K562 (cell line): Measurements from ENCODE around the gene IPCEF1. TPM values are rescaled to one million over a fixed set of nuclear protein-coding genes. Genes with fewer than 3 reads are reported as not detected.

Experiments used
- ATAC-seq: fragments of 200-7000 bp; cut with Tn5 transposase; 3 replicates; pipeline ENCODE4 v1.9.1; 2020; ENCODE audit warnings: moderate library complexity
- BruUV-seq: library from RNA; stranded (reverse); fragments of 400-500 nt; replicated peaks from 2 replicates; lab custom pipeline; 2021; lab: Mats Ljungman, UMichigan
- CTCF ChIA-PET: fragments of 300-600 bp; formaldehyde crosslinking; extraction: SDS; loops from one replicate; lab custom pipeline; 2021; ENCODE audit warnings: low intra/inter-chr PET ratio; lab: Yijun Ruan, JAX
- POLR2A ChIA-PET: fragments of 300-600, 350-650 bp; sonication (Branson Sonifier 250); formaldehyde crosslinking; extraction: SDS; loops from one replicate; lab custom pipeline; 2021; ENCODE audit warnings: antibody characterized with exemption, inconsistent platforms; lab: Yijun Ruan, JAX
- DNase-seq, 4 experiments: peaks; one replicate each; pipeline versions ENCODE4 v3.0.0 to v3.0.0-alpha.2; 2011 to 2018; ENCODE audit warnings: low spot score in 3 of 4, mixed read lengths in 3 of 4; ENCODE audit errors: extremely low read depth in 1 of 4
- FAIRE-seq: peaks from 2 replicates; lab custom pipeline; 2011; peaks lifted over from hg19 to GRCh38; lab: Jason Lieb, UNC
- H2AFZ ChIP-seq: 2 replicates; pipeline ENCODE4 v1.6.0; 2011; ENCODE audit warnings: low read depth, low read length, control low read depth, inconsistent platforms
- H3K27ac ChIP-seq: fragments of 200-600 bp; 3 replicates; pipeline ENCODE4 v1.8.0; 2011; ENCODE audit warnings: low read depth, mild to moderate bottlenecking, control low read depth, inconsistent platforms, low read length, moderate library complexity, mixed read lengths; ENCODE audit errors: extremely low read depth
- H3K27me3 ChIP-seq, 2 experiments: fragments of 300-600 bp in 1 of 2; 2 replicates in 1 of 2; 3 replicates in 1 of 2; pipeline versions ENCODE4 v1.6.0 to v1.8.0; 2011; ENCODE audit warnings: inconsistent platforms in 2 of 2, low read length in 2 of 2, mild to moderate bottlenecking in 1 of 2, mixed read lengths in 1 of 2, moderate library complexity in 1 of 2; ENCODE audit not compliant: control insufficient read depth in 2 of 2, insufficient read depth in 2 of 2
- H3K36me3 ChIP-seq: fragments of 300-600 bp; 3 replicates; pipeline ENCODE4 v1.8.0; 2011; ENCODE audit warnings: mild to moderate bottlenecking, low read length, inconsistent platforms; ENCODE audit not compliant: control insufficient read depth, insufficient read depth
- H3K4me1 ChIP-seq, 2 experiments: fragments of 200-600 bp in 1 of 2; replicated peaks in 1 of 2; 2 replicates in 1 of 2; 3 replicates in 1 of 2; pipeline versions ENCODE4 v1.5.1 to v1.8.0; 2011; ENCODE audit warnings: inconsistent platforms in 2 of 2, low read length in 2 of 2, mild to moderate bottlenecking in 1 of 2, mixed read lengths in 1 of 2, moderate library complexity in 1 of 2; ENCODE audit not compliant: control insufficient read depth in 2 of 2, insufficient read depth in 2 of 2
- H3K4me2 ChIP-seq: 2 replicates; pipeline ENCODE4 v1.6.1; 2011; ENCODE audit warnings: low read length, control low read depth, inconsistent platforms, mixed read lengths; ENCODE audit not compliant: insufficient read depth
- H3K4me3 ChIP-seq: fragments of 200-600 bp; sonication (generic), shearing (Covaris generic); 2 replicates; pipeline ENCODE4 v1.5.1; 2016; ENCODE audit warnings: control low read depth, inconsistent platforms
- H3K79me2 ChIP-seq: fragments of 200-600 bp; 3 replicates; pipeline ENCODE4 v1.8.0; 2011; ENCODE audit warnings: low read length, inconsistent platforms; ENCODE audit not compliant: control insufficient read depth, insufficient read depth
- H3K9ac ChIP-seq, 2 experiments: 2 replicates each; pipeline versions ENCODE4 v1.6.0 to v1.6.1; 2011; ENCODE audit warnings: low read depth in 2 of 2, low read length in 2 of 2, control low read depth in 1 of 2, inconsistent platforms in 1 of 2, mild to moderate bottlenecking in 1 of 2, mixed read lengths in 1 of 2; ENCODE audit not compliant: insufficient read depth in 1 of 2
- H3K9me1 ChIP-seq: one replicate; pipeline ENCODE4 v1.6.0; 2011; ENCODE audit warnings: inconsistent platforms, mild to moderate bottlenecking, low read length, moderate library complexity; ENCODE audit not compliant: control insufficient read depth, insufficient read depth
- H3K9me3 ChIP-seq: replicated peaks from 2 replicates; pipeline ENCODE4 v1.5.1; 2011; ENCODE audit warnings: low read depth, low read length, inconsistent platforms; ENCODE audit not compliant: control insufficient read depth, insufficient read depth
- H4K20me1 ChIP-seq: replicated peaks from 2 replicates; pipeline ENCODE4 v1.6.1; 2011; ENCODE audit warnings: low read length, inconsistent platforms, mixed read lengths; ENCODE audit not compliant: control insufficient read depth, insufficient read depth
- HMGXB4 ChIP-seq: sonication (generic); formaldehyde crosslinking; IDR thresholded peaks from 2 replicates; pipeline ENCODE4 v1.8.1; 2023; ENCODE audit warnings: mild to moderate bottlenecking, missing genetic modification reagents
- MIER1 ChIP-seq: fragments of 450-650 bp; IDR thresholded peaks from 2 replicates; pipeline ENCODE4 v1.6.1; 2016; ENCODE audit warnings: antibody characterized with exemption, mild to moderate bottlenecking, low read depth
- RBM34 ChIP-seq: fragments of 200-400 bp; formaldehyde crosslinking; IDR thresholded peaks from 2 replicates; pipeline ENCODE4 v1.6.1; 2018; ENCODE audit warnings: low read length, borderline replicate concordance; ENCODE audit not compliant: insufficient read depth
- ZNF224 ChIP-seq: sonication (generic); formaldehyde crosslinking; IDR thresholded peaks from 2 replicates; pipeline ENCODE4 v1.8.0; 2022; ENCODE audit warnings: mild to moderate bottlenecking, missing genetic modification reagents
- ZNF512 ChIP-seq: IDR thresholded peaks from 2 replicates; pipeline ENCODE4 v1.6.1; 2016; ENCODE audit warnings: missing genetic modification characterization, missing compliant biosample characterization
- WGBS: fragments of 100-300 bp; shearing (Covaris generic); methylation state at CpG from one replicate; pipeline ENCODE4 v1.1.6; 2016; ENCODE audit warnings: low coverage, mixed read lengths; ENCODE audit not compliant: insufficient coverage; ENCODE audit errors: missing lambda C conversion rate; 5-methylcytosine and 5-hydroxymethylcytosine counted together
- in situ Hi-C: fragments of 300-500 bp; cut with MboI; formaldehyde crosslinking; loops from 4 replicates; pipeline ENCODE4 v1.15.0; 2018; ENCODE audit warnings: inconsistent platforms, mixed read lengths
- intact Hi-C: fragments of 100-400 bp; cut with micrococcal nuclease; formaldehyde crosslinking; loops from 2 replicates; pipeline ENCODE4 v1.14.2; 2022
- polyA plus RNA-seq, 8 experiments: library from polyadenylated mRNA; depleted of rRNA in 4 of 8; stranded (reverse) in 5 of 8; unstranded in 3 of 8; fragments of >200 nt; fragmentation: Nextera tagmentation in 2 of 8; fragmentation: Illumina TruSeq in 1 of 8; extraction: Ambion mirVana in 2 of 8; extraction: Trizol in 1 of 8; gene quantifications; 2 replicates each; pipeline versions ENCODE4 v1.2.1 to v1.2.3, GENCODE V29; 2011 to 2014; ENCODE audit warnings: inconsistent platforms in 1 of 8, missing spikeins in 1 of 8
- total RNA-seq, 7 experiments: library from RNA; depleted of rRNA in 6 of 7; stranded (reverse); fragments of >200 nt in 6 of 7; fragmentation: Illumina TruSeq in 2 of 7; extraction: Trizol in 2 of 7; gene quantifications; 2 replicates each; pipeline versions ENCODE4 v1.2.1 to v1.2.3, GENCODE V29; 2011 to 2021; ENCODE audit warnings: low replicate concordance in 1 of 7
- TF ChIP-seq, protein P1 (sequence below): sonication (generic); formaldehyde crosslinking; IDR thresholded peaks from 2 replicates; pipeline ENCODE4 v1.8.1; 2023; ENCODE audit warnings: mild to moderate bottlenecking, missing genetic modification reagents, moderate library complexity
- TF ChIP-seq, protein P2 (sequence below), 2 experiments: IDR thresholded peaks; 2 replicates each; pipeline ENCODE4 v1.6.1; 2011; ENCODE audit warnings: borderline replicate concordance in 1 of 2, control low read depth in 1 of 2, low read depth in 1 of 2, low read length in 1 of 2, mild to moderate bottlenecking in 1 of 2, mixed read lengths in 1 of 2, moderate library complexity in 1 of 2; ENCODE audit not compliant: insufficient read depth in 1 of 2, insufficient read length in 1 of 2, poor library complexity in 1 of 2, severe bottlenecking in 1 of 2; ENCODE audit errors: extremely low read depth in 1 of 2

Gene IPCEF1
- total and polyA plus RNA-seq, 9 of the 15 experiments (the other 6 are each of a cell fraction or from before 2014, with no cell fraction given): 0.14 to 0.18 TPM; not detected in 7

DNA sequence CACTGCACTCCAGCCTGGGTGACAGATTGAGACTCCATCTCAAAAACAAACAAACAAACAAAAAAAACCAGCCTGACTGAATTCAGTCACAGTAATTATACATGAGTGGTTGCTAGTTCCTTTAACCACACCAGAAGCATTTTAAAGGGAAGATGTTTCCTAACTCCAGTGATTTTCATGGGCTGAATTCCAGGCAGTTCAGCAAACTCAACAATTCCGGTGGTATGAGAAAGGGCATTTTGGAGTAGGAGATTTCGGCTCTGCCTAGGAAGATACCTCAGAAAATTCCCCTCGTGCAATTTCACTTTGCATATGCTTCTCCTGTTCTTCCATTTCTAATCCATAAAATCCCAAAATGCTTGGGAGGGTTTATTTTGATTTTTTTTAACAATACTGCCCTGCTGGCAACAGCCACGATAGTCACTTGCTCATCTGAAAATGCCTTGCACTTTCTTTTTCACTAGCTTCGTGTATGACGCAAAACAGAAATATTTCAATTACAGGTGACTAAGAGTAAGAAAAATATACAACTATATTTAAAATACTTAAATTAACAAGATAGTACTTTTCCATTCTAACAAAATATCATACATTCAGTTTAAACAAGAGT is 48.3 kb upstream of the IPCEF1 start (continued):
- TF ChIP-seq RBM34 (no peak), ZNF224 (CRISPR knock-in tag) (no peak), MIER1 (no peak)
- TF ChIP-seq, protein P1, sequence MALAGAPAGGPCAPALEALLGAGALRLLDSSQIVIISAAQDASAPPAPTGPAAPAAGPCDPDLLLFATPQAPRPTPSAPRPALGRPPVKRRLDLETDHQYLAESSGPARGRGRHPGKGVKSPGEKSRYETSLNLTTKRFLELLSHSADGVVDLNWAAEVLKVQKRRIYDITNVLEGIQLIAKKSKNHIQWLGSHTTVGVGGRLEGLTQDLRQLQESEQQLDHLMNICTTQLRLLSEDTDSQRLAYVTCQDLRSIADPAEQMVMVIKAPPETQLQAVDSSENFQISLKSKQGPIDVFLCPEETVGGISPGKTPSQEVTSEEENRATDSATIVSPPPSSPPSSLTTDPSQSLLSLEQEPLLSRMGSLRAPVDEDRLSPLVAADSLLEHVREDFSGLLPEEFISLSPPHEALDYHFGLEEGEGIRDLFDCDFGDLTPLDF (CRISPR knock-in tag): no peak
- TF ChIP-seq, protein P2, sequence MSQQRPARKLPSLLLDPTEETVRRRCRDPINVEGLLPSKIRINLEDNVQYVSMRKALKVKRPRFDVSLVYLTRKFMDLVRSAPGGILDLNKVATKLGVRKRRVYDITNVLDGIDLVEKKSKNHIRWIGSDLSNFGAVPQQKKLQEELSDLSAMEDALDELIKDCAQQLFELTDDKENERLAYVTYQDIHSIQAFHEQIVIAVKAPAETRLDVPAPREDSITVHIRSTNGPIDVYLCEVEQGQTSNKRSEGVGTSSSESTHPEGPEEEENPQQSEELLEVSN (IDR thresholded peaks at IDR 0.05; ENCODE audit: borderline replicate concordance in 1 of 2, extremely low read depth in 1 of 2, insufficient read depth in 1 of 2, insufficient read length in 1 of 2, low read depth in 1 of 2, low read length in 1 of 2, poor library complexity in 1 of 2, severe bottlenecking in 1 of 2): no peak

DNA sequence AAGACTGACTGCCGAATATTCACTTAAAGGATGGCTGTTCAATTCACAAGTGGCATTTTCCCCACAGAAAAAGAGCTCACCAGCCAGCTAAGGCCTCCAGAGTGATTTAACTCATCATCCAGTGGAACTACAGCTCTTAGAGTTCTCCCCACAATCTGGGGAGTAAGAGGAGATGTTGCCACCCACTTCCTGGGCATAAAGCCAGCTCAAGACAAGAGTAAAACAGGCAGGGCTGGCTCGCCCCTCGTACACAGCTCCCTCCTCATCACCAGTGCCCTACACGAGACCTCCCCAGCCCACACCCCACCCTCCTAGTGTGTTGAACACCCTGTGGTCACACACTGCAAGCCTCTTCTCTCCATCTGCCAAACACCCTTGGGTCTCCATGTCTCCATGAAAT is 47.2 kb upstream of the IPCEF1 start:
- Histone ChIP-seq H3K79me2 (no peaks in the 10 kb centered on the region), H4K20me1 (no peaks in the 10 kb centered on the region), H3K9me3 (no peaks in the 10 kb centered on the region), H3K9me1 (no peaks in the 10 kb centered on the region), H3K36me3 (peaks cover 52% of the 10 kb centered on the region), H2AFZ (no peak overlapping the region), H3K27ac (no peak overlapping the region), H3K9ac (no peak overlapping the region), H3K4me3 (no peak overlapping the region), H3K27me3 (no peaks in the 10 kb centered on the region), H3K4me1 (no peaks in the 10 kb centered on the region), H3K4me2 (no peak overlapping the region)
- POLR2A ChIA-PET: interaction anchor here (1.5 kb wide), 1 partner anchor 10 kb away, joined by 4 read pairs; no protein-coding TSS in a partner anchor
- DNase-seq (no peak), ATAC-seq (no peak), FAIRE-seq (no peak)
- intact Hi-C loops (no loop called here), in situ Hi-C loops (no loop called here)
- WGBS: 69% methylated on average over 4 of the region's 4 CpGs
- TF ChIP-seq ZNF512 (tag): no peak
- TF ChIP-seq HMGXB4: no peak
- BruUV-seq: no TSS peak
- CTCF ChIA-PET: no interaction called here
